Spleen (tissue), 11 donors: ENCODE data around the gene VRTN. TPM values are rescaled to one million over a fixed set of nuclear protein-coding genes. Genes with fewer than 3 reads are reported as not detected.

ENCODE experiments used
- DNase-seq: peaks from one replicate; pipeline ENCODE4 v3.0.0-alpha.2; 2020
- H3K27ac ChIP-seq, 8 donors: fragments of 200-600 bp; sonication (generic) in 7 of 8; 1 replicate in 4 of 8; 2 replicates in 4 of 8; pipeline versions ENCODE4 v1.5.0 to v1.8.0; 2016 to 2021; ENCODE audit warnings: inconsistent platforms in 4 of 8, mild to moderate bottlenecking in 4 of 8, moderate library complexity in 1 of 8
- H3K27me3 ChIP-seq, 7 donors: fragments of 200-600 bp; sonication (generic) in 6 of 7; replicated peaks in 1 of 7; 1 replicate in 4 of 7; 2 replicates in 3 of 7; pipeline versions ENCODE4 v1.5.0 to v1.8.0; 2016 to 2021; ENCODE audit warnings: inconsistent platforms in 3 of 7, mild to moderate bottlenecking in 1 of 7
- H3K36me3 ChIP-seq, 6 donors: fragments of 200-600 bp; sonication (generic) in 5 of 6; 1 replicate in 4 of 6; 2 replicates in 2 of 6; pipeline versions ENCODE4 v1.5.0 to v1.8.0; 2016 to 2021; ENCODE audit warnings: inconsistent platforms in 2 of 6
- H3K4me1 ChIP-seq, 6 donors: fragments of 200-600 bp; sonication (generic) in 5 of 6; 1 replicate in 3 of 6; 2 replicates in 3 of 6; pipeline versions ENCODE4 v1.5.0 to v1.8.0; 2016 to 2021; ENCODE audit warnings: inconsistent platforms in 3 of 6
- H3K4me3 ChIP-seq, 8 donors: fragments of 200-600 bp; sonication (generic) in 7 of 8; 1 replicate in 4 of 8; 2 replicates in 4 of 8; pipeline versions ENCODE4 v1.5.0 to v1.8.0; 2016 to 2021; ENCODE audit warnings: inconsistent platforms in 4 of 8, mild to moderate bottlenecking in 4 of 8, moderate library complexity in 2 of 8
- H3K9me3 ChIP-seq, 8 donors: fragments of 200-600 bp; sonication (generic) in 7 of 8; 1 replicate in 4 of 8; 2 replicates in 4 of 8; pipeline versions ENCODE4 v1.5.0 to v1.8.0; 2016 to 2021; ENCODE audit warnings: inconsistent platforms in 4 of 8
- CTCF ChIP-seq, 11 experiments: fragments of 200-600 bp in 7 of 11; fragments of 450-650 bp in 4 of 11; sonication (generic) in 4 of 11; IDR thresholded peaks in 8 of 11; conservative IDR thresholded peaks in 3 of 11; 1 replicate in 7 of 11; 2 replicates in 4 of 11; pipeline versions ENCODE4 v1.4.0 to v1.8.0; 2016 to 2021; ENCODE audit warnings: antibody characterized with exemption in 11 of 11, inconsistent platforms in 4 of 11, mild to moderate bottlenecking in 1 of 11
- POLR2A ChIP-seq, 3 donors: fragments of 450-650 bp; IDR thresholded peaks; one replicate each; pipeline ENCODE4 v1.5.1; 2017; ENCODE audit warnings: antibody characterized with exemption in 3 of 3, mild to moderate bottlenecking in 1 of 3
- POLR2AphosphoS5 ChIP-seq, 3 donors: sonication (generic); formaldehyde crosslinking; IDR thresholded peaks; one replicate each; pipeline ENCODE4 v1.5.1; 2017; ENCODE audit warnings: antibody characterized with exemption in 3 of 3
- WGBS, 5 donors: extraction: QIAGEN DNeasy Blood & Tissue Kit in 3 of 5; methylation state at CpG; one replicate each; pipeline versions ENCODE4 v1.1.5 to v1.1.7; 2013 to 2018; 5-methylcytosine and 5-hydroxymethylcytosine counted together
- intact Hi-C: fragments of 100-400 bp; cut with DNase I; formaldehyde crosslinking; loops from one replicate; pipeline ENCODE4 v1.15.0; 2023; ENCODE audit warnings: low total_unique reads
- polyA plus RNA-seq, 3 donors: library from polyadenylated mRNA; stranded (reverse); fragments of 200-250 nt; gene quantifications; one replicate each; pipeline ENCODE4 v1.2.1, GENCODE V29; 2013
- total RNA-seq, 7 donors: library from RNA; depleted of rRNA in 3 of 7; stranded (reverse); fragments of >200 nt in 3 of 7; fragmentation: NEBNext Ultra II Directional in 4 of 7; extraction: Animal tissue kit (Norgen Biotek cat#: 25700) in 4 of 7; gene quantifications; one replicate each; pipeline versions ENCODE4 v1.1.0 to v1.2.1, GENCODE V29; 2016 to 2021
- donor health status: healthy with polysubstance abuse.
- donor health status: DM: no; HTN: no; CAD: no; lungs with moderate emphysema.
- donor health status: DM: no; HTN: no; CAD: no.
- donor health status: Bipolar disorder and iron deficiency.
- donor health status: healthy.
- donor health status: DM: no; HTN: no; CAD: no.
- donor health status: DM: yes; HTN: yes; CAD: no.

Gene VRTN
- total and polyA plus RNA-seq, 10 donors = 0.07 to 0.21 (median 0.10) TPM; not detected in 7

- intact Hi-C loops = no loop called here
- Histone ChIP-seq H3K36me3 (no peaks in the 10 kb centered on the region), H3K4me3 (no peak overlapping the region), H3K27me3 (peaks cover 0 to 38% (median 0%) of the 10 kb centered on the region in 7 donors), H3K9me3 (no peaks in the 10 kb centered on the region), H3K4me1 (no peaks in the 10 kb centered on the region), H3K27ac (no peak overlapping the region)
- TF ChIP-seq POLR2A (IDR thresholded peaks at IDR 0.05) = no peak
- TF ChIP-seq CTCF (IDR thresholded peaks at IDR 0.05 in 8 of 11, conservative IDR thresholded peaks at IDR 0.05 in 3 of 11) = no peak
- TF ChIP-seq POLR2AphosphoS5 (IDR thresholded peaks at IDR 0.05) = no peak
- DNase-seq = no peak
- WGBS, 5 donors = 55 to 66% (median 60%) methylated on average over 15 to 17 of the region's 17 CpGs
Observed at GRCh38 chr14:74348735-74349463, 628 bp downstream of the VRTN start.

- TF ChIP-seq POLR2AphosphoS5 (IDR thresholded peaks at IDR 0.05) = no peak
- TF ChIP-seq CTCF (IDR thresholded peaks at IDR 0.05 in 8 of 11, conservative IDR thresholded peaks at IDR 0.05 in 3 of 11) = no peak
- TF ChIP-seq POLR2A (IDR thresholded peaks at IDR 0.05) = no peak
- 51 to 72% (median 63%) methylated on average over 4 of the region's 4 CpGs for WGBS, 5 donors
- Histone ChIP-seq H3K9me3 (no peaks in the 10 kb centered on the region), H3K36me3 (no peaks in the 10 kb centered on the region), H3K4me3 (no peak overlapping the region), H3K27ac (no peak overlapping the region), H3K4me1 (no peaks in the 10 kb centered on the region), H3K27me3 (peaks cover 0 to 38% (median 0%) of the 10 kb centered on the region in 7 donors)
- intact Hi-C loops = no loop called here
- DNase-seq = no peak
Observed at GRCh38 chr14:74349757-74350156, 1.5 kb downstream of the VRTN start.

GRCh38 chr14:74350211-74350927 lies 2.1 kb downstream of the VRTN start:
- H3K27ac ChIP-seq = no peak overlapping the region
- intact Hi-C loops = no loop called here
- H3K4me1 ChIP-seq = no peaks in the 10 kb centered on the region
- no peak for DNase-seq
- peaks cover 0 to 38% (median 0%) of the 10 kb centered on the region in 7 donors for H3K27me3 ChIP-seq
- no peak for TF ChIP-seq CTCF (IDR thresholded peaks at IDR 0.05 in 8 of 11, conservative IDR thresholded peaks at IDR 0.05 in 3 of 11)
- no peak for TF ChIP-seq POLR2A (IDR thresholded peaks at IDR 0.05)
- no peak for TF ChIP-seq POLR2AphosphoS5 (IDR thresholded peaks at IDR 0.05)
- H3K9me3 ChIP-seq = no peaks in the 10 kb centered on the region
- 53 to 62% (median 56%) methylated on average over 11 of the region's 11 CpGs for WGBS, 5 donors
- H3K36me3 ChIP-seq = no peaks in the 10 kb centered on the region
- no peak overlapping the region for H3K4me3 ChIP-seq

GRCh38 chr14:74350928-74351323 lies 2.7 kb downstream of the VRTN start:
- Histone ChIP-seq H3K36me3 (no peaks in the 10 kb centered on the region), H3K27me3 (peaks cover 0 to 38% (median 0%) of the 10 kb centered on the region in 7 donors), H3K9me3 (no peaks in the 10 kb centered on the region), H3K27ac (no peak overlapping the region), H3K4me1 (no peaks in the 10 kb centered on the region), H3K4me3 (no peak overlapping the region)
- 2 to 18% (median 16%) methylated on average over 1 of the region's 1 CpG for WGBS, 5 donors
- DNase-seq = no peak
- no peak for TF ChIP-seq POLR2A (IDR thresholded peaks at IDR 0.05)
- TF ChIP-seq POLR2AphosphoS5 (IDR thresholded peaks at IDR 0.05) = no peak
- TF ChIP-seq CTCF (IDR thresholded peaks at IDR 0.05 in 8 of 11, conservative IDR thresholded peaks at IDR 0.05 in 3 of 11) = no peak
- intact Hi-C loops = no loop called here
